ENCODE data around the gene PDHX.

- TF ChIP-seq CTCF (IDR thresholded peaks at IDR 0.05 in 8 of 11, conservative IDR thresholded peaks at IDR 0.05 in 3 of 11) (no peak), POLR2A (IDR thresholded peaks at IDR 0.05) (no peak), POLR2AphosphoS5 (IDR thresholded peaks at IDR 0.05) (no peak)
These were observed 55.9 kb downstream of the PDHX start for GRCh38 chr11:34972366-34972765.
